ENCODE data around the gene CHRNG. TPM values are rescaled to one million over a fixed set of nuclear protein-coding genes. Genes with fewer than 3 reads are reported as not detected.

The CHRNG gene
- total and polyA plus RNA-seq, 2 experiments from 2014 or later: not detected

GRCh38 chr2:232573042-232573441, 33.5 kb downstream of the CHRNG start:
- Mint-ChIP-seq H3K27ac (no peak overlapping the region), H3K4me1 (0 out of 3 replicates have a peak, but pooled peaks cover 3% of the 10 kb centered on the region), H3K27me3 (ENCODE audit: insufficient read depth, low read depth, poor library complexity) (peaks cover 3% of the 10 kb centered on the region), H3K36me3 (ENCODE audit: low read depth) (peaks cover 47% of the 10 kb centered on the region), H3K9me3 (no peaks in the 10 kb centered on the region), H3K4me3 (no peak overlapping the region)
- Histone ChIP-seq H3K4me3 (no peak overlapping the region), H3K79me2 (replicated peaks; ENCODE audit: insufficient read depth) (no peaks in the 10 kb centered on the region), H3F3A (replicated peaks; ENCODE audit: low read depth) (no peaks in the 10 kb centered on the region), H4K20me1 (replicated peaks; ENCODE audit: insufficient read depth) (peaks cover 6% of the 10 kb centered on the region; the same call in 1 of the 2 replicates), H3K4me2 (no peak overlapping the region), H3K36me3 (ENCODE audit: insufficient read depth) (peaks cover 14% of the 10 kb centered on the region), H2AFZ (no peak overlapping the region), H3K9me2 (ENCODE audit: insufficient read depth) (no peaks in the 10 kb centered on the region), H3K4me1 (ENCODE audit: insufficient read depth) (no peaks in the 10 kb centered on the region), H3K27ac (ENCODE audit: low read depth) (no peak overlapping the region), H3K27me3 (ENCODE audit: insufficient read depth) (no peaks in the 10 kb centered on the region)
- ATAC-seq (no peak), DNase-seq (ENCODE audit: low spot score) (no peak)
- TF ChIP-seq CREB1 (CRISPR knock-in tag; IDR thresholded peaks at IDR 0.05; ENCODE audit: low read depth) (no peak), ZNF331 (CRISPR knock-in tag; IDR thresholded peaks at IDR 0.05; ENCODE audit: low read depth) (no peak), ZNF114 (CRISPR knock-in tag; IDR thresholded peaks at IDR 0.05) (no peak), CTCF (conservative IDR thresholded peaks at IDR 0.05; ENCODE audit: low read depth in 2 of 2) (no peak), STAT1 (IDR thresholded peaks at IDR 0.05; ENCODE audit: unreplicated experiment) (no peak), ETS1 (IDR thresholded peaks at IDR 0.05) (no peak), EZH2phosphoT487 (IDR thresholded peaks at IDR 0.05; ENCODE audit: unreplicated experiment) (no peak), EZH2 (IDR thresholded peaks at IDR 0.05; ENCODE audit: low read depth, unreplicated experiment) (no peak), REST (IDR thresholded peaks at IDR 0.05; ENCODE audit: unreplicated experiment) (no peak), POLR2AphosphoS5 (IDR thresholded peaks at IDR 0.05; ENCODE audit: low read depth) (no peak), ZNF462 (CRISPR knock-in tag; IDR thresholded peaks at IDR 0.05) (no peak), JUNB (IDR thresholded peaks at IDR 0.05; ENCODE audit: unreplicated experiment) (no peak), NANOG (IDR thresholded peaks at IDR 0.05; ENCODE audit: borderline replicate concordance) (no peak)
